Neuronal stem cell (in vitro differentiated cells): ENCODE data around the gene DBX1.
"Not testable (repeated sequence)": the region's sequence is repeated elsewhere in the genome, so short reads cannot be mapped to it uniquely, and the experiment has no call there.

Experiments used
- DNase-seq: peaks from one replicate; pipeline ENCODE4 v3.0.0-alpha.2; 2013; ENCODE audit warnings: low spot score
- H2AFZ ChIP-seq: one replicate; pipeline ENCODE4 v1.6.1; 2013; ENCODE audit warnings: mild to moderate bottlenecking, low read length, inconsistent platforms
- H2AK5ac ChIP-seq: 2 replicates; pipeline ENCODE4 v1.6.1; 2013; ENCODE audit warnings: low read depth, mild to moderate bottlenecking, inconsistent platforms, low read length, moderate library complexity, mixed read lengths
- H2BK120ac ChIP-seq: 2 replicates; pipeline ENCODE4 v1.6.1; 2013; ENCODE audit warnings: low read depth, mild to moderate bottlenecking, inconsistent platforms, low read length, moderate library complexity, mixed read lengths
- H2BK12ac ChIP-seq: one replicate; pipeline ENCODE4 v1.6.1; 2013; ENCODE audit warnings: low read length, inconsistent platforms
- H2BK15ac ChIP-seq: 2 replicates; pipeline ENCODE4 v1.6.1; 2013; ENCODE audit warnings: mild to moderate bottlenecking, low read length, inconsistent platforms, mixed read lengths
- H2BK5ac ChIP-seq: one replicate; pipeline ENCODE4 v1.6.1; 2013; ENCODE audit warnings: inconsistent platforms, mild to moderate bottlenecking, low read length, moderate library complexity
- H3K14ac ChIP-seq: one replicate; pipeline ENCODE4 v1.6.1; 2013; ENCODE audit warnings: low read length, inconsistent platforms
- H3K18ac ChIP-seq: 2 replicates; pipeline ENCODE4 v1.6.1; 2013; ENCODE audit warnings: low read length, inconsistent platforms
- H3K23ac ChIP-seq: 2 replicates; pipeline ENCODE4 v1.6.1; 2013; ENCODE audit warnings: low read depth, mild to moderate bottlenecking, mixed read lengths, low read length, inconsistent platforms; ENCODE audit not compliant: poor library complexity
- H3K27ac ChIP-seq: replicated peaks from 3 replicates; pipeline ENCODE4 v1.5.1; 2013; ENCODE audit warnings: low read length, inconsistent platforms
- H3K27me3 ChIP-seq, 3 experiments: 2 replicates each; pipeline ENCODE4 v1.6.1; 2013; ENCODE audit warnings: low read length in 3 of 3, mild to moderate bottlenecking in 2 of 3, inconsistent platforms in 1 of 3, low read depth in 1 of 3, mixed read lengths in 1 of 3, moderate library complexity in 1 of 3; ENCODE audit not compliant: control insufficient read depth in 3 of 3, insufficient read depth in 3 of 3
- H3K36me3 ChIP-seq, 2 donors: replicated peaks in 1 of 2; 2 replicates each; pipeline ENCODE4 v1.6.1; 2013; ENCODE audit warnings: low read length in 2 of 2; ENCODE audit not compliant: control insufficient read depth in 2 of 2, insufficient read depth in 2 of 2
- H3K4ac ChIP-seq: 2 replicates; pipeline ENCODE4 v1.6.1; 2013; ENCODE audit warnings: inconsistent platforms, mild to moderate bottlenecking, low read length, moderate library complexity
- H3K4me1 ChIP-seq, 2 donors: 1 replicate in 1 of 2; 2 replicates in 1 of 2; pipeline ENCODE4 v1.6.1; 2013; ENCODE audit warnings: low read length in 2 of 2, low read depth in 1 of 2; ENCODE audit not compliant: control insufficient read depth in 2 of 2, insufficient read depth in 1 of 2
- H3K4me2 ChIP-seq: one replicate; pipeline ENCODE4 v1.6.1; 2013; ENCODE audit warnings: mild to moderate bottlenecking, low read length, inconsistent platforms; ENCODE audit not compliant: insufficient read depth, poor library complexity, severe bottlenecking
- H3K4me3 ChIP-seq, 2 donors: 2 replicates each; pipeline ENCODE4 v1.5.1; 2013; ENCODE audit warnings: low read length in 2 of 2, mild to moderate bottlenecking in 2 of 2, inconsistent platforms in 1 of 2, moderate library complexity in 1 of 2
- H3K79me1 ChIP-seq: one replicate; pipeline ENCODE4 v1.6.1; 2013; ENCODE audit warnings: low read depth, mild to moderate bottlenecking, inconsistent platforms, low read length, moderate library complexity
- H3K9ac ChIP-seq: one replicate; pipeline ENCODE4 v1.6.1; 2013; ENCODE audit warnings: mild to moderate bottlenecking, low read depth, low read length, inconsistent platforms; ENCODE audit not compliant: poor library complexity
- H3K9me3 ChIP-seq, 2 donors: replicated peaks in 1 of 2; 2 replicates each; pipeline versions ENCODE3 to v1.6.1; 2013; ENCODE audit warnings: low read length in 2 of 2, mild to moderate bottlenecking in 2 of 2, inconsistent platforms in 1 of 2, low read depth in 1 of 2, mixed read lengths in 1 of 2, moderate library complexity in 1 of 2; ENCODE audit not compliant: control insufficient read depth in 2 of 2, insufficient read depth in 1 of 2
- H4K8ac ChIP-seq: one replicate; pipeline ENCODE4 v1.6.1; 2013; ENCODE audit warnings: low read depth, mild to moderate bottlenecking, inconsistent platforms, low read length, moderate library complexity
- H4K91ac ChIP-seq: one replicate; pipeline ENCODE4 v1.6.1; 2013; ENCODE audit warnings: low read length, low read depth, mild to moderate bottlenecking, inconsistent platforms; ENCODE audit not compliant: poor library complexity
- WGBS, 2 donors: extraction: QIAGEN DNeasy Blood & Tissue Kit; methylation state at CpG; one replicate each; pipeline ENCODE4 v1.1.7; 2013; ENCODE audit warnings: missing lambda C conversion rate in 2 of 2, mixed read lengths in 1 of 2; ENCODE audit not compliant: insufficient read length in 2 of 2, insufficient replicate concordance in 1 of 2; ENCODE audit errors: extremely low coverage in 2 of 2; 5-methylcytosine and 5-hydroxymethylcytosine counted together

DBX1 gene

GRCh38 chr11:20204681-20205080 is 44.4 kb upstream of the DBX1 start:
- Histone ChIP-seq H3K36me3 (no peaks in the 10 kb centered on the region), H3K18ac (no peak overlapping the region), H3K14ac (no peak overlapping the region), H2BK15ac (no peak overlapping the region), H3K9ac (no peak overlapping the region), H3K27me3 (peaks cover 0 to 83% (median 1%) of the 10 kb centered on the region in 3 experiments), H2AFZ (no peak overlapping the region), H2BK5ac (no peak overlapping the region), H4K8ac (no peak overlapping the region), H3K27ac (no peak overlapping the region), H2BK12ac (no peak overlapping the region), H3K4ac (no peak overlapping the region), H2BK120ac (no peak overlapping the region), H3K4me3 (no peak overlapping the region), H3K79me1 (no peaks in the 10 kb centered on the region), H2AK5ac (no peak overlapping the region), H4K91ac (no peak overlapping the region), H3K9me3 (no peaks in the 10 kb centered on the region), H3K23ac (no peak overlapping the region), H3K4me1 (peaks cover 5 to 20% of the 10 kb centered on the region in 2 donors), H3K4me2 (no peak overlapping the region)
- DNase-seq = no peak

- Histone ChIP-seq H3K36me3 (no peaks in the 10 kb centered on the region), H3K18ac (no peak overlapping the region), H2BK5ac (no peak overlapping the region), H3K79me1 (no peaks in the 10 kb centered on the region), H4K8ac (no peak overlapping the region), H2AFZ (no peak overlapping the region), H2BK15ac (no peak overlapping the region), H3K4me1 (peaks cover 3 to 15% of the 10 kb centered on the region in 2 donors), H3K27me3 (peaks cover 0 to 81% (median 1%) of the 10 kb centered on the region in 3 experiments), H2BK120ac (no peak overlapping the region), H3K9me3 (no peaks in the 10 kb centered on the region), H3K4ac (no peak overlapping the region), H4K91ac (no peak overlapping the region), H3K14ac (no peak overlapping the region), H3K23ac (no peak overlapping the region), H3K27ac (no peak overlapping the region), H3K4me2 (no peak overlapping the region), H2AK5ac (no peak overlapping the region), H2BK12ac (no peak overlapping the region), H3K4me3 (no peak overlapping the region), H3K9ac (no peak overlapping the region)
- DNase-seq = no peak
These were observed 43.6 kb upstream of the DBX1 start for GRCh38 chr11:20203831-20204230.

- H3K27me3 ChIP-seq = peaks cover 0 to 68% (median 1%) of the 10 kb centered on the region in 3 experiments
- no CpG with 5 or more reads among the region's 2 CpGs for WGBS, 2 donors
These were observed 41.0 kb upstream of the DBX1 start for GRCh38 chr11:20201231-20201630.

GRCh38 chr11:20200331-20200955 is 40.2 kb upstream of the DBX1 start:
- H3K4me3 ChIP-seq, H4K8ac ChIP-seq, DNase-seq, H3K4ac ChIP-seq, H3K23ac ChIP-seq, H2AFZ ChIP-seq, H3K14ac ChIP-seq, H4K91ac ChIP-seq, H3K27ac ChIP-seq, H3K36me3 ChIP-seq, H2BK12ac ChIP-seq, H3K4me2 ChIP-seq, H2BK15ac ChIP-seq, H3K9me3 ChIP-seq, H3K9ac ChIP-seq, H3K79me1 ChIP-seq, H2BK120ac ChIP-seq, H3K18ac ChIP-seq, H3K4me1 ChIP-seq, H2BK5ac ChIP-seq, H2AK5ac ChIP-seq: not testable (repeated sequence)
- no CpG with 5 or more reads among the region's 5 CpGs for WGBS, 2 donors
- peaks cover 0 to 63% (median 1%) of the 10 kb centered on the region in 3 experiments for H3K27me3 ChIP-seq

More at GRCh38 chr11:20201231-20201630, 41.0 kb upstream of the DBX1 start:
- no peaks in the 10 kb centered on the region for H3K9me3 ChIP-seq
- no peak overlapping the region for H2BK120ac ChIP-seq
- H3K9ac ChIP-seq = no peak overlapping the region
- H3K4me1 ChIP-seq = no peaks in the 10 kb centered on the region
- H3K18ac ChIP-seq = no peak overlapping the region
- no peak overlapping the region for H3K4me2 ChIP-seq
- no peak overlapping the region for H3K27ac ChIP-seq
- DNase-seq = no peak
- no peak overlapping the region for H3K23ac ChIP-seq
- no peak overlapping the region for H3K4ac ChIP-seq
- H2BK12ac ChIP-seq = no peak overlapping the region
- no peak overlapping the region for H2BK5ac ChIP-seq
- no peak overlapping the region for H2BK15ac ChIP-seq
- H4K8ac ChIP-seq = no peak overlapping the region
- H4K91ac ChIP-seq = no peak overlapping the region
- no peak overlapping the region for H3K4me3 ChIP-seq
- H2AK5ac ChIP-seq = no peak overlapping the region
- H2AFZ ChIP-seq = no peak overlapping the region
- H3K14ac ChIP-seq = no peak overlapping the region
- H3K79me1 ChIP-seq = no peaks in the 10 kb centered on the region
- no peaks in the 10 kb centered on the region for H3K36me3 ChIP-seq
